ENCODE results near the gene TMEM232. TPM values are rescaled to one million over a fixed set of nuclear protein-coding genes. Genes with fewer than 3 reads are reported as not detected.

The TMEM232 gene
- total and polyA plus RNA-seq, 9 of the 15 experiments (the other 6 are each of a cell fraction or from before 2014, with no cell fraction given) = 0.09 to 2.2 (median 0.41) TPM

Small RNAs within 50 kb of the gene (microRNA-seq; reads per million reads assigned to microRNA genes)
- gene MIR548F3 (ENCODE audit: borderline microRNAs expressed) = not detected

Small RNAs within 50 kb of the gene (small RNA-seq; reads per million reads assigned to genes)
- gene MIR548F3 = not detected
- not detected for gene RF00432

Other genes with a start within 250 kb of the TMEM232 start
- gene SLC25A46, start 12.3 kb upstream of the TMEM232 start, total RNA-seq (2014; rRNA removed) = 30.2 and 32.2 TPM in 2 replicates
- 46.7 and 49.9 TPM in 2 replicates for gene SLC25A46, start 12.3 kb upstream of the TMEM232 start, total RNA-seq (2014; rRNA removed; fragmentation: Illumina TruSeq; extraction: Trizol)
- 44.2 and 47.3 TPM in 2 replicates for gene SLC25A46, start 12.3 kb upstream of the TMEM232 start, total RNA-seq (2015; rRNA removed; fragmentation: Illumina TruSeq; extraction: Trizol)
- 33.1 and 36.8 TPM in 2 replicates for gene SLC25A46, start 12.3 kb upstream of the TMEM232 start, total RNA-seq (2021)
- gene SLC25A46, start 12.3 kb upstream of the TMEM232 start, polyA plus RNA-seq (2011; rRNA removed) = 26.2 and 33.3 TPM in 2 replicates
- gene SLC25A46, start 12.3 kb upstream of the TMEM232 start, polyA plus RNA-seq (2014; fragmentation: Illumina TruSeq; extraction: Trizol) = 27.4 and 31.8 TPM in 2 replicates
- 10 to 100 TPM in 1 of 2 experiments, 1 to 10 TPM in 1; 7.8 to 13.1 TPM for gene SLC25A46, start 12.3 kb upstream of the TMEM232 start, polyA plus RNA-seq (2014; fragmentation: Nextera tagmentation; extraction: Ambion mirVana)
- gene SLC25A46, start 12.3 kb upstream of the TMEM232 start, polyA plus RNA-seq (2014; rRNA removed) = 21.7 and 23.1 TPM in 2 replicates